HCT116 (cell line): ENCODE data around the gene IFT122. TPM values are rescaled to one million over a fixed set of nuclear protein-coding genes. Genes with fewer than 3 reads are reported as not detected.

Experiments
- ATAC-seq: fragments of 200-7000 bp; cut with Tn5 transposase; 2 replicates; pipeline ENCODE4 v1.9.1; 2020; ENCODE audit warnings: mild to moderate bottlenecking, moderate library complexity
- BruUV-seq: library from RNA; stranded (reverse); fragments of 400-500 nt; replicated peaks from 2 replicates; lab custom pipeline; 2021; lab: Mats Ljungman, UMichigan
- CTCF ChIA-PET: fragments of 300-600 bp; sonication (Branson Sonifier 250); formaldehyde crosslinking; loops from one replicate; lab custom pipeline; 2021; ENCODE audit warnings: antibody characterized with exemption; lab: Charles Lee
- POLR2A ChIA-PET: fragments of 300-600, 350-600 bp; sonication (Branson Sonifier 250); formaldehyde crosslinking; loops from one replicate; lab custom pipeline; 2021; ENCODE audit warnings: antibody characterized with exemption; lab: Charles Lee
- RAD21 ChIA-PET, 2 experiments: fragments of 300-600 bp; sonication (Branson Sonifier 250); formaldehyde crosslinking; loops; one replicate each; lab custom pipeline; 2023; ENCODE audit warnings: low total read pairs in 2 of 2; ENCODE audit not compliant: uncharacterized antibody in 2 of 2, unreplicated experiment in 2 of 2, low non-redundant PET in 1 of 2; lab: Charles Lee
- DNase-seq: peaks from one replicate; pipeline ENCODE4 v3.0.0-alpha.2; 2010; ENCODE audit warnings: low read depth, low spot score
- H2AFZ ChIP-seq: fragments of 200-600 bp; shearing (Covaris generic), sonication (generic); 2 replicates; pipeline ENCODE4 v1.6.1; 2017; ENCODE audit warnings: low read depth, mixed run types, mixed read lengths, antibody characterized with exemption, low read length; ENCODE audit not compliant: poor library complexity, severe bottlenecking
- H3K27ac ChIP-seq: 2 replicates; pipeline ENCODE4 v1.5.1; 2012; ENCODE audit warnings: low read depth, low read length
- H3K27me3 ChIP-seq: fragments of 200-600 bp; sonication (generic); 2 replicates; pipeline ENCODE4 v1.6.1; 2016; ENCODE audit warnings: mixed run types, low read length, mixed read lengths; ENCODE audit not compliant: insufficient read depth
- H3K36me3 ChIP-seq, 2 experiments: fragments of 200-500 bp in 1 of 2; fragments of 200-600 bp in 1 of 2; sonication (Bioruptor generic) in 1 of 2; sonication (generic) in 1 of 2; 2 replicates each; pipeline versions ENCODE4 v1.5.1 to v1.6.1; 2014 to 2016; ENCODE audit warnings: low read length in 2 of 2, inconsistent platforms in 1 of 2, mixed read lengths in 1 of 2, mixed run types in 1 of 2; ENCODE audit not compliant: insufficient read depth in 2 of 2, control insufficient read depth in 1 of 2
- H3K4me1 ChIP-seq, 2 experiments: fragments of 200-600 bp in 1 of 2; sonication (generic) in 1 of 2; 2 replicates each; pipeline versions ENCODE4 v1.5.1 to v1.6.1; 2012 to 2017; ENCODE audit warnings: low read length in 2 of 2, inconsistent platforms in 1 of 2, mild to moderate bottlenecking in 1 of 2, mixed read lengths in 1 of 2, mixed run types in 1 of 2, moderate library complexity in 1 of 2; ENCODE audit not compliant: insufficient read depth in 2 of 2, control insufficient read depth in 1 of 2
- H3K4me2 ChIP-seq: fragments of 200-600 bp; sonication (generic); 2 replicates; pipeline ENCODE4 v1.6.1; 2017; ENCODE audit warnings: mixed run types, low read length, mixed read lengths
- H3K4me3 ChIP-seq, 2 experiments: fragments of 200-600 bp in 1 of 2; sonication (generic) in 1 of 2; replicated peaks in 1 of 2; 2 replicates each; pipeline ENCODE4 v1.5.1; 2011 to 2016; ENCODE audit warnings: low read length in 2 of 2, control low read depth in 1 of 2, low read depth in 1 of 2, mild to moderate bottlenecking in 1 of 2, mixed read lengths in 1 of 2, mixed run types in 1 of 2
- H3K79me2 ChIP-seq: fragments of 200-600 bp; sonication (generic); 2 replicates; pipeline ENCODE4 v1.6.1; 2017; ENCODE audit warnings: mild to moderate bottlenecking, mixed run types, low read length, moderate library complexity, mixed read lengths; ENCODE audit not compliant: insufficient read depth
- H3K9ac ChIP-seq: fragments of 200-600 bp; sonication (generic); 2 replicates; pipeline ENCODE4 v1.6.1; 2016; ENCODE audit warnings: low read length, mixed read lengths
- H3K9me2 ChIP-seq: fragments of 200-600 bp; sonication (generic), shearing (Covaris generic); 2 replicates; pipeline ENCODE4 v1.6.1; 2017; ENCODE audit warnings: mixed run types, mild to moderate bottlenecking, moderate library complexity; ENCODE audit not compliant: insufficient read depth
- H3K9me3 ChIP-seq, 2 experiments: fragments of 200-500 bp in 1 of 2; fragments of 200-600 bp in 1 of 2; sonication (Bioruptor generic) in 1 of 2; sonication (generic) in 1 of 2; 2 replicates each; pipeline ENCODE4 v1.6.1; 2014 to 2017; ENCODE audit warnings: low read length in 2 of 2, mixed read lengths in 2 of 2, inconsistent platforms in 1 of 2, low read depth in 1 of 2, mild to moderate bottlenecking in 1 of 2, mixed run types in 1 of 2, moderate library complexity in 1 of 2; ENCODE audit not compliant: control insufficient read depth in 1 of 2, insufficient read depth in 1 of 2
- H4K20me1 ChIP-seq: fragments of 200-600 bp; sonication (generic), shearing (Covaris generic); 2 replicates; pipeline ENCODE4 v1.6.1; 2017; ENCODE audit warnings: mixed run types, mild to moderate bottlenecking, moderate library complexity; ENCODE audit not compliant: insufficient read depth
- ATF3 ChIP-seq: IDR thresholded peaks from 2 replicates; pipeline ENCODE4 v1.6.1; 2012
- CBX3 ChIP-seq: IDR thresholded peaks from 2 replicates; pipeline ENCODE4 v1.6.1; 2012; ENCODE audit warnings: low read depth
- CTCF ChIP-seq, 3 experiments: fragments of 200-600 bp in 1 of 3; sonication (generic) in 1 of 3; IDR thresholded peaks in 2 of 3; conservative IDR thresholded peaks in 1 of 3; 2 replicates each; pipeline ENCODE4 v1.5.1; 2012 to 2017; ENCODE audit warnings: low read depth in 2 of 3, low read length in 2 of 3, antibody characterized with exemption in 1 of 3, borderline replicate concordance in 1 of 3, control low read depth in 1 of 3, mild to moderate bottlenecking in 1 of 3, mixed read lengths in 1 of 3, mixed run types in 1 of 3, moderate library complexity in 1 of 3; ENCODE audit not compliant: insufficient read depth in 1 of 3
- EZH2phosphoT487 ChIP-seq: fragments of 200-600 bp; IDR thresholded peaks from 2 replicates; pipeline ENCODE4 v1.6.1; 2018; ENCODE audit warnings: antibody characterized with exemption, borderline replicate concordance
- FOSL1 ChIP-seq: IDR thresholded peaks from 2 replicates; pipeline ENCODE4 v1.6.1; 2012; ENCODE audit warnings: low read depth
- JUND ChIP-seq: IDR thresholded peaks from 2 replicates; pipeline ENCODE4 v1.6.1; 2012
- MAX ChIP-seq: IDR thresholded peaks from 2 replicates; pipeline ENCODE4 v1.6.1; 2012
- POLR2A ChIP-seq: IDR thresholded peaks from 2 replicates; pipeline ENCODE4 v1.7.0; 2011; ENCODE audit warnings: borderline replicate concordance; ENCODE audit not compliant: insufficient read depth, insufficient read length; ENCODE audit errors: extremely low read depth
- RAD21 ChIP-seq: IDR thresholded peaks from 2 replicates; pipeline ENCODE4 v1.6.1; 2012; ENCODE audit warnings: low read depth, mild to moderate bottlenecking
- REST ChIP-seq: IDR thresholded peaks from 2 replicates; pipeline ENCODE4 v1.6.1; 2012; ENCODE audit warnings: low read depth
- SIN3A ChIP-seq: IDR thresholded peaks from 2 replicates; pipeline ENCODE4 v1.6.1; 2012; ENCODE audit warnings: low read depth
- SP1 ChIP-seq: IDR thresholded peaks from 2 replicates; pipeline ENCODE4 v1.6.1; 2012; ENCODE audit warnings: low read depth
- SRF ChIP-seq: IDR thresholded peaks from 2 replicates; pipeline ENCODE4 v1.6.1; 2012; ENCODE audit warnings: low read depth
- TCF7L2 ChIP-seq: IDR thresholded peaks from 2 replicates; pipeline ENCODE4 v1.7.0; 2011; ENCODE audit warnings: borderline replicate concordance, inconsistent platforms; ENCODE audit not compliant: insufficient read depth, insufficient read length; ENCODE audit errors: extremely low read depth
- YY1 ChIP-seq: IDR thresholded peaks from 2 replicates; pipeline ENCODE4 v1.6.1; 2011; ENCODE audit warnings: low read length, low read depth, moderate library complexity, mild to moderate bottlenecking; ENCODE audit not compliant: insufficient replicate concordance; ENCODE audit errors: extremely low read depth
- ZNF274 ChIP-seq: fragments of 200-500 bp; sonication (Bioruptor generic); IDR thresholded peaks from 2 replicates; pipeline ENCODE4 v1.6.1; 2014; ENCODE audit warnings: mild to moderate bottlenecking, low read depth, low read length, inconsistent platforms
- intact Hi-C: fragments of 100-400 bp; cut with micrococcal nuclease; formaldehyde crosslinking; loops from 2 replicates; pipeline ENCODE4 v1.10.0; 2022
- total RNA-seq: library from RNA; stranded (reverse); gene quantifications from one replicate; pipeline ENCODE4 v1.2.1, GENCODE V29; 2021; ENCODE audit not compliant: unreplicated experiment

Gene IFT122
- total RNA-seq, 1 experiment from 2014 or later, result 21.4 TPM

GRCh38 chr3:129415378-129415777 is 24.6 kb upstream of the IFT122 start (continued):
- no peak for TF ChIP-seq YY1
- TF ChIP-seq JUND, result no peak

GRCh38 chr3:129415830-129416229 is 24.2 kb upstream of the IFT122 start:
- DNase-seq (no peak), ATAC-seq (no peak)
- H3K79me2 ChIP-seq, result no peaks in the 10 kb centered on the region
- ChIA-PET POLR2A (no interaction called here), CTCF (no interaction called here), RAD21 (no interaction called here)
- BruUV-seq, result no TSS peak
- H3K27me3 ChIP-seq, result peaks cover 3% of the 10 kb centered on the region; the same call in 1 of the 2 replicates
- H3K27ac ChIP-seq, result no peak overlapping the region
- H4K20me1 ChIP-seq, result no peaks in the 10 kb centered on the region
- intact Hi-C loops, result no loop called here
- H3K4me1 ChIP-seq, result peaks cover 0 to 5% of the 10 kb centered on the region in 2 experiments; a peak in 1 of 4 replicates
- TF ChIP-seq YY1 (no peak), CBX3 (no peak), ZNF274 (no peak), RAD21 (no peak), JUND (no peak), FOSL1 (no peak), TCF7L2 (no peak), SIN3A (no peak), POLR2A (no peak), REST (no peak), SRF (no peak), MAX (no peak), SP1 (no peak), CTCF (IDR thresholded peaks at IDR 0.05 in 2 of 3, conservative IDR thresholded peaks at IDR 0.05 in 1 of 3; ENCODE audit: borderline replicate concordance in 1 of 3, insufficient read depth in 1 of 3, low read depth in 2 of 3, low read length in 2 of 3) (no peak), EZH2phosphoT487 (no peak), ATF3 (no peak)
- no peaks in the 10 kb centered on the region for H3K36me3 ChIP-seq
- H2AFZ ChIP-seq, result no peak overlapping the region
- no peaks in the 10 kb centered on the region for H3K9me3 ChIP-seq
- H3K9me2 ChIP-seq, result no peaks in the 10 kb centered on the region
- H3K4me2 ChIP-seq, result no peak overlapping the region
- no peak overlapping the region for H3K4me3 ChIP-seq
- no peak overlapping the region for H3K9ac ChIP-seq
